Gastroesophageal sphincter (tissue), 4 donors: ENCODE measurements around the gene ATP4A. TPM values are rescaled to one million over a fixed set of nuclear protein-coding genes. Genes with fewer than 3 reads are reported as not detected.

Source experiments
- ATAC-seq: fragments of 150-250 bp; one replicate; pipeline ENCODE4 v1.9.1; 2016; ENCODE audit warnings: mild to moderate bottlenecking, moderate library complexity
- H3K27ac ChIP-seq, 4 donors: fragments of 200-600 bp; sonication (generic) in 3 of 4; 1 replicate in 3 of 4; 2 replicates in 1 of 4; pipeline ENCODE4 v1.5.1; 2016 to 2019
- H3K27me3 ChIP-seq: fragments of 200-600 bp; sonication (generic); one replicate; pipeline ENCODE4 v1.5.1; 2019
- H3K36me3 ChIP-seq, 2 donors: fragments of 200-600 bp; sonication (generic); one replicate each; pipeline ENCODE4 v1.5.1; 2019; ENCODE audit warnings: control low read depth in 1 of 2
- H3K4me1 ChIP-seq, 3 donors: fragments of 200-600 bp; sonication (generic); 1 replicate in 2 of 3; 2 replicates in 1 of 3; pipeline ENCODE4 v1.5.1; 2016 to 2019; ENCODE audit warnings: control low read depth in 2 of 3
- H3K4me3 ChIP-seq, 2 donors: fragments of 200-600 bp; sonication (generic); one replicate each; pipeline ENCODE4 v1.5.1; 2019; ENCODE audit warnings: mild to moderate bottlenecking in 1 of 2, moderate library complexity in 1 of 2
- H3K9me3 ChIP-seq, 3 donors: fragments of 200-600 bp; sonication (generic); one replicate each; pipeline ENCODE4 v1.5.1; 2017 to 2019; ENCODE audit warnings: control low read depth in 2 of 3
- CTCF ChIP-seq, 4 experiments: fragments of 200-600 bp in 2 of 4; fragments of 450-650 bp in 2 of 4; sonication (generic) in 1 of 4; IDR thresholded peaks; one replicate each; pipeline ENCODE4 v1.5.1; 2017 to 2019; ENCODE audit warnings: antibody characterized with exemption in 4 of 4, mild to moderate bottlenecking in 2 of 4, moderate library complexity in 2 of 4
- EP300 ChIP-seq: sonication (generic); formaldehyde crosslinking; IDR thresholded peaks from one replicate; pipeline ENCODE4 v1.6.1; 2017; ENCODE audit warnings: antibody characterized with exemption, mild to moderate bottlenecking
- POLR2A ChIP-seq, 2 donors: fragments of 450-650 bp; IDR thresholded peaks; one replicate each; pipeline ENCODE4 v1.6.1; 2017; ENCODE audit warnings: antibody characterized with exemption in 2 of 2, mild to moderate bottlenecking in 2 of 2, moderate library complexity in 1 of 2
- POLR2AphosphoS5 ChIP-seq: sonication (generic); formaldehyde crosslinking; IDR thresholded peaks from one replicate; pipeline ENCODE4 v1.6.1; 2017; ENCODE audit warnings: antibody characterized with exemption
- WGBS, 2 donors: methylation state at CpG; one replicate each; pipeline ENCODE4 v1.1.5; 2018; ENCODE audit warnings: low coverage in 1 of 2; 5-methylcytosine and 5-hydroxymethylcytosine counted together
- total RNA-seq, 4 donors: library from RNA; depleted of rRNA; stranded (reverse); fragments of >200 nt; gene quantifications; one replicate each; pipeline ENCODE4 v1.1.0, GENCODE V29; 2016

The ATP4A gene
- total RNA-seq, 4 donors from 2014 or later, result not detected

GRCh38 chr19:35540356-35540927, 23.0 kb downstream of the ATP4A start:
- H3K27ac ChIP-seq, result no peak overlapping the region
- peaks cover 0 to 8% of the 10 kb centered on the region in 2 donors for H3K36me3 ChIP-seq
- peaks cover 12% of the 10 kb centered on the region for H3K27me3 ChIP-seq
- peaks cover 0 to 10% (median 7%) of the 10 kb centered on the region in 3 donors for H3K4me1 ChIP-seq
- no peak for ATAC-seq
- no peak for TF ChIP-seq POLR2A (IDR thresholded peaks at IDR 0.05)
- TF ChIP-seq POLR2AphosphoS5, result no peak
- no peak for TF ChIP-seq CTCF (IDR thresholded peaks at IDR 0.05)
- TF ChIP-seq EP300, result no peak
- no peak overlapping the region for H3K4me3 ChIP-seq
- no peaks in the 10 kb centered on the region for H3K9me3 ChIP-seq
- WGBS, 2 donors, result 76 to 77% methylated on average over 2 to 6 of the region's 7 CpGs

GRCh38 chr19:35539850-35540249, 23.6 kb downstream of the ATP4A start:
- H3K27me3 ChIP-seq, result peaks cover 18% of the 10 kb centered on the region
- no peak for TF ChIP-seq POLR2A (IDR thresholded peaks at IDR 0.05)
- TF ChIP-seq CTCF (IDR thresholded peaks at IDR 0.05), result no peak
- TF ChIP-seq POLR2AphosphoS5, result no peak
- no peak for TF ChIP-seq EP300
- H3K9me3 ChIP-seq, result no peaks in the 10 kb centered on the region
- H3K27ac ChIP-seq, result no peak overlapping the region
- 81 to 87% methylated on average over 3 to 4 of the region's 12 CpGs for WGBS, 2 donors
- peaks cover 0 to 8% (median 7%) of the 10 kb centered on the region in 3 donors for H3K4me1 ChIP-seq
- ATAC-seq, result no peak
- H3K36me3 ChIP-seq, result peaks cover 0 to 8% of the 10 kb centered on the region in 2 donors
- no peak overlapping the region for H3K4me3 ChIP-seq

- H3K27ac ChIP-seq, result no peak overlapping the region
- 35 to 55% methylated on average over 2 to 6 of the region's 6 CpGs for WGBS, 2 donors
- H3K9me3 ChIP-seq, result no peaks in the 10 kb centered on the region
- H3K27me3 ChIP-seq, result peaks cover 23% of the 10 kb centered on the region
- no peak for ATAC-seq
- TF ChIP-seq POLR2AphosphoS5, result no peak
- TF ChIP-seq POLR2A (IDR thresholded peaks at IDR 0.05), result no peak
- TF ChIP-seq EP300, result no peak
- TF ChIP-seq CTCF (IDR thresholded peaks at IDR 0.05), result no peak
- H3K36me3 ChIP-seq, result peaks cover 0 to 8% of the 10 kb centered on the region in 2 donors
- H3K4me1 ChIP-seq, result peaks cover 0 to 3% (median 2%) of the 10 kb centered on the region in 3 donors
- no peak overlapping the region for H3K4me3 ChIP-seq
Observed at GRCh38 chr19:35539314-35539713, 24.1 kb downstream of the ATP4A start.

DNA sequence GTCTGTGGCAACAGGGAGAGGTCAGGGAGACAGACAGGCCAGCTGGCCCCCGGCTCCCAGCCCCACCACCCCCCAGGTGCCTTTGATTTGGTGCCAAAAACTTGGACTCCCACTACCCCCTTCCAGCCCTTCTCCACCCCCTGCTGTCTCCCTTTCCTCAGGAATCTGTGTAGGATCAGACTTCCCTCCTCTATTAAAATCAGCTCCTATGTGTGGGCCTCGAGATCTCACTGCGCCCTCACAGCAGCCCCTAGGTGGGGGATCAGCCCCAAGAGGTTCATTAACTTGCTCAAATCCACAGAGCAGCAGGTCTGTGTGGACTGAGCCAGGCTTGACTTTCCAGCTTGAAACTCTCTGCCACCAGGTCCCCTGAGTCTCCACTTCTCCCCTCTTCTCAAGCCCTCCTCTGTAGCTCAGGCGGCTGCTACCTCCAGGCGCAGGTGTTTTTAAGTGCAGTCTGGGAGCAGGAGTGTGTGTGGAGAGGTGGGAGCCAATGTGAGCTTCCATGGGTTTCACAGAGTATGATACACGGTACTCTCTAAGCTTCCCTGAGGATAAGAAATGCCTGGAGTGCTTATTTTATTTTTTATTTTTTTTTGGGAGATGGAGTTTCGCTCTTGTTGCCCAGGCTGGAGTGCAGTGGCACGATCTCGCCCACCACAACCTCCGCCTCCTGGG, 28.5 kb downstream of the ATP4A start:
- Histone ChIP-seq H3K36me3 (no peaks in the 10 kb centered on the region), H3K27ac (no peak overlapping the region), H3K9me3 (no peaks in the 10 kb centered on the region), H3K4me1 (peaks cover 0 to 8% (median 0%) of the 10 kb centered on the region in 3 donors), H3K4me3 (no peak overlapping the region), H3K27me3 (peaks cover 67% of the 10 kb centered on the region)
- 50 to 72% methylated on average over 6 of the region's 10 CpGs for WGBS, 2 donors
- ATAC-seq, result no peak
- no peak for TF ChIP-seq EP300
- TF ChIP-seq CTCF (IDR thresholded peaks at IDR 0.05), result no peak
- no peak for TF ChIP-seq POLR2A (IDR thresholded peaks at IDR 0.05)
